WTC11 (cell line): ENCODE measurements around the gene NSFL1C. TPM values are rescaled to one million over a fixed set of nuclear protein-coding genes. Genes with fewer than 3 reads are reported as not detected.

Experiments
- ATAC-seq: fragments of 200-7000 bp; cut with Tn5 transposase; 2 replicates; pipeline ENCODE4 v1.10.0; 2021; ENCODE audit warnings: mild to moderate bottlenecking, moderate library complexity
- CTCF ChIA-PET: fragments of 300-600 bp; sonication (Branson Sonifier 250); formaldehyde crosslinking; loops from one replicate; lab custom pipeline; 2021; ENCODE audit warnings: antibody characterized with exemption; lab: Charles Lee
- POLR2A ChIA-PET: fragments of 350-600 bp; sonication (Branson Sonifier 250); formaldehyde crosslinking; loops from one replicate; lab custom pipeline; 2021; ENCODE audit warnings: antibody characterized with exemption; lab: Charles Lee
- DNase-seq: peaks from one replicate; pipeline ENCODE4 v3.0.0; 2021; ENCODE audit warnings: low spot score
- H3K27ac Mint-ChIP-seq: 2 replicates; pipeline ENCODE4 v1.8.0; 2021; ENCODE audit warnings: mixed read lengths
- H3K27me3 Mint-ChIP-seq: 2 replicates; pipeline ENCODE4 v1.8.0; 2021; ENCODE audit warnings: low read depth, mild to moderate bottlenecking, moderate library complexity, mixed read lengths
- H3K36me3 Mint-ChIP-seq: 2 replicates; pipeline ENCODE4 v1.8.0; 2021; ENCODE audit warnings: mixed read lengths
- H3K4me1 Mint-ChIP-seq: 2 replicates; pipeline ENCODE4 v1.8.0; 2022; ENCODE audit warnings: mixed read lengths
- H3K4me3 Mint-ChIP-seq: 2 replicates; pipeline ENCODE4 v1.8.0; 2021; ENCODE audit warnings: mild to moderate bottlenecking, moderate library complexity, mixed read lengths
- H3K9me3 Mint-ChIP-seq: 2 replicates; pipeline ENCODE4 v1.8.0; 2021; ENCODE audit warnings: mixed read lengths
- FOXP4 ChIP-seq: sonication (generic); formaldehyde crosslinking; IDR thresholded peaks from 2 replicates; pipeline ENCODE4 v1.8.0; 2022; ENCODE audit warnings: mild to moderate bottlenecking, missing genetic modification reagents
- MAX ChIP-seq: sonication (generic); formaldehyde crosslinking; IDR thresholded peaks from 2 replicates; pipeline ENCODE4 v1.8.0; 2022; ENCODE audit warnings: mild to moderate bottlenecking, missing genetic modification reagents
- NR2C2 ChIP-seq: sonication (generic); formaldehyde crosslinking; IDR thresholded peaks from 2 replicates; pipeline ENCODE4 v1.8.0; 2022; ENCODE audit warnings: mild to moderate bottlenecking, missing genetic modification reagents
- PRRX2 ChIP-seq: fragments of 250-450 bp; sonication (Bioruptor Pico); IDR thresholded peaks from 2 replicates; pipeline ENCODE4 v1.8.0; 2021; ENCODE audit warnings: mild to moderate bottlenecking
- SMAD4 ChIP-seq: sonication (generic); formaldehyde crosslinking; IDR thresholded peaks from 2 replicates; pipeline ENCODE4 v1.8.0; 2022; ENCODE audit warnings: mild to moderate bottlenecking, missing genetic modification reagents
- SP1 ChIP-seq: sonication (generic); formaldehyde crosslinking; conservative IDR thresholded peaks from 2 replicates; pipeline ENCODE4 v1.8.1; 2022; ENCODE audit warnings: missing genetic modification reagents
- TEAD4 ChIP-seq: sonication (generic); formaldehyde crosslinking; IDR thresholded peaks from 2 replicates; pipeline ENCODE4 v1.8.0; 2022; ENCODE audit warnings: mild to moderate bottlenecking, missing genetic modification reagents
- USF2 ChIP-seq: sonication (generic); formaldehyde crosslinking; IDR thresholded peaks from 2 replicates; pipeline ENCODE4 v1.8.1; 2023; ENCODE audit warnings: mild to moderate bottlenecking, missing genetic modification reagents, moderate library complexity
- ZNF219 ChIP-seq: sonication (generic); formaldehyde crosslinking; IDR thresholded peaks from 2 replicates; pipeline ENCODE4 v1.8.0; 2023; ENCODE audit warnings: missing genetic modification reagents, mild to moderate bottlenecking, borderline replicate concordance
- ZNF281 ChIP-seq: sonication (generic); formaldehyde crosslinking; IDR thresholded peaks from 2 replicates; pipeline ENCODE4 v1.8.0; 2023; ENCODE audit warnings: mild to moderate bottlenecking, missing genetic modification reagents
- ZNF396 ChIP-seq: fragments of 250-450 bp; sonication (Bioruptor Pico); IDR thresholded peaks from 2 replicates; pipeline ENCODE4 v1.8.0; 2021; ENCODE audit warnings: mild to moderate bottlenecking, moderate library complexity, borderline replicate concordance
- total RNA-seq: library from RNA; stranded (reverse); gene quantifications from 3 replicates; pipeline ENCODE4 v1.2.3, GENCODE V29; 2021
- TF ChIP-seq, protein P1 (sequence below): sonication (generic); formaldehyde crosslinking; IDR thresholded peaks from 2 replicates; pipeline ENCODE4 v1.8.1; 2022; ENCODE audit warnings: low read depth, missing genetic modification reagents, borderline replicate concordance
- TF ChIP-seq, protein P2 (sequence below): sonication (generic); formaldehyde crosslinking; IDR thresholded peaks from 2 replicates; pipeline ENCODE4 v1.8.1; 2023; ENCODE audit warnings: mild to moderate bottlenecking, missing genetic modification reagents

The NSFL1C gene
- total RNA-seq, 1 experiment from 2014 or later, result 85.5 TPM

GRCh38 chr20:1418350-1418749 is 48.3 kb downstream of the NSFL1C start:
- POLR2A ChIA-PET, result no interaction called here
- H3K9me3 Mint-ChIP-seq, result peaks cover 42% of the 10 kb centered on the region
- ATAC-seq (peak; percentile 18; the same call in 1 of the 2 replicates), DNase-seq (no peak)
- H3K36me3 Mint-ChIP-seq, result peaks cover 24% of the 10 kb centered on the region
- TF ChIP-seq USF2 (CRISPR knock-in tag), result peak; percentile 38; the same call in 1 of the 2 replicates
- TF ChIP-seq, protein P1, sequence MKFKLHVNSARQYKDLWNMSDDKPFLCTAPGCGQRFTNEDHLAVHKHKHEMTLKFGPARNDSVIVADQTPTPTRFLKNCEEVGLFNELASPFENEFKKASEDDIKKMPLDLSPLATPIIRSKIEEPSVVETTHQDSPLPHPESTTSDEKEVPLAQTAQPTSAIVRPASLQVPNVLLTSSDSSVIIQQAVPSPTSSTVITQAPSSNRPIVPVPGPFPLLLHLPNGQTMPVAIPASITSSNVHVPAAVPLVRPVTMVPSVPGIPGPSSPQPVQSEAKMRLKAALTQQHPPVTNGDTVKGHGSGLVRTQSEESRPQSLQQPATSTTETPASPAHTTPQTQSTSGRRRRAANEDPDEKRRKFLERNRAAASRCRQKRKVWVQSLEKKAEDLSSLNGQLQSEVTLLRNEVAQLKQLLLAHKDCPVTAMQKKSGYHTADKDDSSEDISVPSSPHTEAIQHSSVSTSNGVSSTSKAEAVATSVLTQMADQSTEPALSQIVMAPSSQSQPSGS, result no peak
- TF ChIP-seq, all 79 proteins: peak for 1
- CTCF ChIA-PET, result no interaction called here
- H3K4me1 Mint-ChIP-seq, result peaks cover 11% of the 10 kb centered on the region; the same call in 1 of the 2 replicates
- no peak overlapping the region for H3K27ac Mint-ChIP-seq
- H3K27me3 Mint-ChIP-seq, result peaks cover 14% of the 10 kb centered on the region; the same call in 1 of the 2 replicates
- H3K4me3 Mint-ChIP-seq, result no peak overlapping the region

DNA sequence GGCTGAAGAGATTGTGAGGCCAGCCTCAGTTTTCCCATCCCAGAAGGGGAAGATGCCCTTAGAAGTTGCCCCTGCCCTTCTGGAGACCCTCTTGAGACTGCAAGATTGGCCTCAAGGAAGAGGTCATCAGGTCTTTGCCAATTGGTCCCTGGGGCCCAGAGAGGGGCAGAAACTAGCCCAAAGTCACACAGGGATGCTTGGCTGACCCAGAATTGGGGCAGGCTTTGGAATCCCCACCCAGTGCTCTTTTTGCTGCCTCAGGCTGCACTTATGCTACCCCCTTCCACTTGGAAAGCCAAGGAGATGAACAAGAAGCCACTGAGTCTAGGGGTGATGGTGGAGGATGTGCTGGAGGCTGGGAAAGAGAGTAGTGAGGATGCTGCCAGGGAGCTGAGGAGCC is 48.9 kb downstream of the NSFL1C start:
- H3K4me3 Mint-ChIP-seq, result no peak overlapping the region
- DNase-seq, result no peak
- ChIA-PET POLR2A (no interaction called here), CTCF (interaction anchor here (1.0 kb wide), 1 partner anchor 75 kb away, joined by 3 read pairs; no protein-coding TSS in a partner anchor)
- peaks cover 24% of the 10 kb centered on the region for H3K36me3 Mint-ChIP-seq
- H3K4me1 Mint-ChIP-seq, result peaks cover 11% of the 10 kb centered on the region; the same call in 1 of the 2 replicates
- no peak for ATAC-seq
- no peak overlapping the region for H3K27ac Mint-ChIP-seq
- peaks cover 14% of the 10 kb centered on the region; the same call in 1 of the 2 replicates for H3K27me3 Mint-ChIP-seq
- H3K9me3 Mint-ChIP-seq, result peaks cover 42% of the 10 kb centered on the region
- TF ChIP-seq ZNF281, result no peak
- no peak for TF ChIP-seq FOXP4
- no peak for TF ChIP-seq USF2 (CRISPR knock-in tag)
- no peak for TF ChIP-seq SMAD4
- no peak for TF ChIP-seq TEAD4
- no peak for TF ChIP-seq NR2C2 (CRISPR knock-in tag)
- no peak for TF ChIP-seq ZNF396 (CRISPR knock-in tag)
- no peak for TF ChIP-seq SP1 (CRISPR knock-in tag)
- TF ChIP-seq MAX (CRISPR knock-in tag), result no peak
- TF ChIP-seq, protein P2, sequence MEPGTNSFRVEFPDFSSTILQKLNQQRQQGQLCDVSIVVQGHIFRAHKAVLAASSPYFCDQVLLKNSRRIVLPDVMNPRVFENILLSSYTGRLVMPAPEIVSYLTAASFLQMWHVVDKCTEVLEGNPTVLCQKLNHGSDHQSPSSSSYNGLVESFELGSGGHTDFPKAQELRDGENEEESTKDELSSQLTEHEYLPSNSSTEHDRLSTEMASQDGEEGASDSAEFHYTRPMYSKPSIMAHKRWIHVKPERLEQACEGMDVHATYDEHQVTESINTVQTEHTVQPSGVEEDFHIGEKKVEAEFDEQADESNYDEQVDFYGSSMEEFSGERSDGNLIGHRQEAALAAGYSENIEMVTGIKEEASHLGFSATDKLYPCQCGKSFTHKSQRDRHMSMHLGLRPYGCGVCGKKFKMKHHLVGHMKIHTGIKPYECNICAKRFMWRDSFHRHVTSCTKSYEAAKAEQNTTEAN (CRISPR knock-in tag), result no peak
- no peak for TF ChIP-seq PRRX2
- no peak for TF ChIP-seq ZNF219
